ENCODE measurements around the gene PRR16. TPM values are rescaled to one million over a fixed set of nuclear protein-coding genes. Genes with fewer than 3 reads are reported as not detected.

PRR16 gene
- total RNA-seq, 8 experiments from 2014 or later = 0.45 to 3.4 (median 1.3) TPM; not detected in 1

DNA sequence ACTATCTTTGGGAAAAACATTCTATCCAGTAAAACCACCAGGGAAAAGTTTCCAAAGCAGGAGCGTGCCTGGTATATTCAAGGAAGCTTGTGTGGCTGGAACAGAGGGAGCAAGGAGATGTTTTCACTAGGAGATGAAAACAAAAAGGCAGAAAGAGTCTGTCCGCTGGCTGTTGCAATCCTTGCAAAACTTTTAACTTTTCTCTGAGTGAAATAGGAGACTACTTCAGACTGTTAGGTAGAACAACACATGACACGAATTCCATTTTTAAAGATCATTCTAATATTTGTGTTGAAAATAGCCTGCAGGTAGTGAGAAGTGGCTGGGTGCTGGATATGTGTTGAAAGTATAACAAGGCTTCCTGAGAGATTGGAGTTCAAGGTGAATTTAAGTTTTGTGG lies 69.5 kb downstream of the PRR16 start:
- no peak overlapping the region for H3K4me3 ChIP-seq
- ATAC-seq (replicated peaks in 6 of 8) = no peak
- WGBS, 10 experiments = 43 to 100% (median 82%) methylated on average over 1 to 3 of the region's 3 CpGs
- H3K4me1 ChIP-seq (replicated peaks in 1 of 2) = no peaks in the 10 kb centered on the region
- in situ Hi-C loops (cut with MboI; ENCODE audit: low pct_unique_long_range_greater_than_20kb in 2 of 9, low sequenced_read_pairs in 9 of 9, unreplicated experiment in 9 of 9) = no loop called here
- no peak overlapping the region for H3K27ac ChIP-seq

DNA sequence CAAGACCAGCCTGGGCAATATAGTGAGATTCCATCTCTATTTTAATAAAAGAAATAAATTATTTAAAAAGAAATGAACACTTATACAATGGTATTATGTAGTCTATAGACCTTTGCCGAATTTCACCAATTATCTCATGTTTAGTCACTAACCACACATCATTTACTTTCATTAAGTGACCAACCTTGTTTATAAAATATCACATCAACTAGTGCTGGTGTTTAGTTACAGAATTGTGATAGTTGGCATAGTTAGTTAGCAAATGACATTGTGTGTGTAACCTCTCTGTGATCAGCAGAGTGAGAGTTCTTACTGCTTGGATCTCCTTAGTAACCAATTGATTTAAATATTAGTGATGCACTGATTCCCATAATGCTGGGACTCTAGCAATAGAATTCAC lies 71.8 kb downstream of the PRR16 start:
- no peak overlapping the region for H3K27ac ChIP-seq
- ATAC-seq (replicated peaks in 6 of 8) = no peak
- WGBS, 10 experiments = 50 to 100% (median 80%) methylated on average over 1 of the region's 1 CpG; no CpG with 5 or more reads in 5 of the 10 experiments
- no peaks in the 10 kb centered on the region for H3K4me1 ChIP-seq (replicated peaks in 1 of 2)
- H3K4me3 ChIP-seq = no peak overlapping the region
- in situ Hi-C loops (cut with MboI; ENCODE audit: low pct_unique_long_range_greater_than_20kb in 2 of 9, low sequenced_read_pairs in 9 of 9, unreplicated experiment in 9 of 9) = no loop called here

DNA sequence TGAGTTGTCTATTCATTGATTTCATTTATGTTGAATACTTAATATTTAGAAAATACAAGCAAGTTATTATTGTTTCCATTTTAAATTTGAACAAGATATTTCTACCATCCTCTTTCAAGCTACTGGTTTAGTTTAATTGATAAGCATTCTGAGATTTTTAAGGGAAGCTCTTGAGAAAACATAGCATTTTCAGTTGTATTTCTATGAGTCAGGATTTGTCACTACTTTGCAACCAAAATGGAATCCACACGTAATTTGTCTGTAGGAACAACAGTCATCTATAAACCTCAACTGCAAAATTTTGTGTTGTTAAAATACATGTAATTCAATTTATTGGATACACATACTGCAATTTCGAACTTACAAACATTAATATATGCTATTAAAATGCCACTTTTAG lies 74.0 kb downstream of the PRR16 start:
- Histone ChIP-seq H3K27ac (no peak overlapping the region), H3K4me3 (no peak overlapping the region), H3K4me1 (replicated peaks in 1 of 2) (no peaks in the 10 kb centered on the region)
- in situ Hi-C loops (cut with MboI; ENCODE audit: low pct_unique_long_range_greater_than_20kb in 2 of 9, low sequenced_read_pairs in 9 of 9, unreplicated experiment in 9 of 9) = no loop called here
- 7 to 95% (median 33%) methylated on average over 1 to 2 of the region's 2 CpGs; no CpG with 5 or more reads in 2 of the 10 experiments for WGBS, 10 experiments
- ATAC-seq (replicated peaks in 6 of 8) = no peak

DNA sequence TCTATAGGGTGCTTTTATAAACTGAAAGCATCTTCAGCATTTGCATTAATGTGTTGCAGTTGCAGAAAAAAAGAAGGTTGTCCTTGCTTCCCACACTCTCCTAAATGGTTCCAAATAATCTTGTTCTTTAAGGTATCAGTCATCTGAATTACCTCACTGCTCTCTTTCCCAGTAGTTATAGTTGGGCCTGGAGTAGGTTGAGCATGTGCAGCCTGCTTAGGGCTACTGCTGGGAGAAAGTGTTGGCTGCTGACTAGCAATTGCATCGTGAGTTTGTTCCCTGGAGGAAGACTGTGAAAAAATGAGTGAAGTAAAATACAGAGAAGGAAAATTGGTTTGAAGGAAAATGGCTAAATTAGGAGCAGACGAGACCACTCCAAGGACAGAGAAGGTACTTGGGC lies 74.5 kb downstream of the PRR16 start:
- Histone ChIP-seq H3K27ac (no peak overlapping the region), H3K4me1 (replicated peaks in 1 of 2) (no peaks in the 10 kb centered on the region), H3K4me3 (no peak overlapping the region)
- WGBS, 10 experiments = 10 to 100% (median 74%) methylated on average over 1 to 2 of the region's 2 CpGs
- in situ Hi-C loops (cut with MboI; ENCODE audit: low pct_unique_long_range_greater_than_20kb in 2 of 9, low sequenced_read_pairs in 9 of 9, unreplicated experiment in 9 of 9) = no loop called here
- ATAC-seq (replicated peaks in 6 of 8) = no peak

DNA sequence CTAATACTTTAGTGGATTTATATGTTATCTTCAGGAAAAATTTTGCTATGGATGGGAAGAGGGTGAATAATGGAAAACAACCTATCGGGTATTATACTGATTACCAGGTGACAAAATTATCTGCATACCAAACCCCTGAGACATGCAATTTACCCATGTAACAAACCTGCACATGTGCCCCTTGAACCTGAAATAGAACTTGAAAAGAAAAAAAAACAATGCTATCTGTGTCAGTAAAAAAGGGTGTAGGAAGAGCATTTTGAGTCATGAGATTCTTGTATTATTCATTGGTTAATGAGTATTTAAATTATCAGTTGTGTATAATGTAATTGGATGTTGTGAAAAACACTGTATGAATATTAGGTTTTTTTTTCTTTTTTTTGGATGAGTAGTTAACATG lies 75.4 kb downstream of the PRR16 start:
- ATAC-seq (replicated peaks in 6 of 8) = no peak
- in situ Hi-C loops (cut with MboI; ENCODE audit: low pct_unique_long_range_greater_than_20kb in 2 of 9, low sequenced_read_pairs in 9 of 9, unreplicated experiment in 9 of 9) = no loop called here
- no peaks in the 10 kb centered on the region for H3K4me1 ChIP-seq (replicated peaks in 1 of 2)
- H3K27ac ChIP-seq = no peak overlapping the region
- 50 to 100% (median 85%) methylated on average over 1 of the region's 1 CpG; no CpG with 5 or more reads in 2 of the 10 experiments for WGBS, 10 experiments
- H3K4me3 ChIP-seq = no peak overlapping the region

DNA sequence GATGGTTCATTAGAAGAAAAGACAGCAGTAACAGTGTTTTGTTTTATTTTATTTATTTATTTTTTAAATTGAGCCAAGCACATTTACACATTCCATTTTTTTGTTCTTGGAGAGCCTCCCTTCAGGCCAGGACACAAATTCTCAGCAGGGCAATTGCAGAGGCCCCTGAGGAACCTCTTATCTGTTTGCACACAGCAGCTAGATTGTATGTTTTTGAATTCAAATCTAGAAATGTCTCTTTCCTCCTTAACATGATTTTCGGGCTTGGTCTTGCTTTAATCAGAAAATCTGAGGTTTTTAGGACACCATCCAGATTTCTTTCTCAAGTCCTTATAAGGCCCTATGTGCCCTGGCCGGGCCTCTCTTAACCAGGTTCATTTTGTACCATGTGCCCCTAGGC lies 76.0 kb downstream of the PRR16 start:
- WGBS, 10 experiments = 54 to 100% (median 88%) methylated on average over 1 to 2 of the region's 2 CpGs; no CpG with 5 or more reads in 1 of the 10 experiments
- H3K4me1 ChIP-seq (replicated peaks in 1 of 2) = no peaks in the 10 kb centered on the region
- in situ Hi-C loops (cut with MboI; ENCODE audit: low pct_unique_long_range_greater_than_20kb in 2 of 9, low sequenced_read_pairs in 9 of 9, unreplicated experiment in 9 of 9) = no loop called here
- no peak overlapping the region for H3K27ac ChIP-seq
- ATAC-seq (replicated peaks in 6 of 8) = no peak
- H3K4me3 ChIP-seq = no peak overlapping the region

DNA sequence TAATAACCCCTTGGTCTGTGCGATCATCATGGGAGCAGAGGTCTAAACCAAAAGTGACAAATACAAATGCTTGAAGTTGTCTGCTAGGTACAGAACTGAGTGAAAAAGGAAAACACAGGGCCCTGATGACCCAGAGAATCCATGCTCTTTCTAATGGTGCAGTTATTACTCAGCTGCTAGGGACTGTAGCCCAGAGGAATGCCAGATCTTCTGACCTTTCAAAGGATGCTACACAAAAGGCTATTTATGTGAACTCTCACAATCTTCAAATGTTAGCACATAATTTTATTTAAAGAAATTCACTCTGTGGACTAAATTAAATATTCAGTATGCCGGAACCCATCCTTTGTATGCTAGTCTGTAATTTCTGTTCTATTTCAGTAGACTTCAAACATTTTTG lies 79.9 kb downstream of the PRR16 start:
- Histone ChIP-seq H3K4me1 (replicated peaks in 1 of 2) (peaks cover 0 to 2% of the 10 kb centered on the region in 2 donors), H3K4me3 (no peak overlapping the region), H3K27ac (no peak overlapping the region)
- WGBS, 10 experiments = 90 to 100% (median 100%) methylated on average over 1 to 2 of the region's 2 CpGs; no CpG with 5 or more reads in 1 of the 10 experiments
- in situ Hi-C loops (cut with MboI; ENCODE audit: low pct_unique_long_range_greater_than_20kb in 2 of 9, low sequenced_read_pairs in 9 of 9, unreplicated experiment in 9 of 9) = no loop called here
- no peak for ATAC-seq (replicated peaks in 6 of 8)

DNA sequence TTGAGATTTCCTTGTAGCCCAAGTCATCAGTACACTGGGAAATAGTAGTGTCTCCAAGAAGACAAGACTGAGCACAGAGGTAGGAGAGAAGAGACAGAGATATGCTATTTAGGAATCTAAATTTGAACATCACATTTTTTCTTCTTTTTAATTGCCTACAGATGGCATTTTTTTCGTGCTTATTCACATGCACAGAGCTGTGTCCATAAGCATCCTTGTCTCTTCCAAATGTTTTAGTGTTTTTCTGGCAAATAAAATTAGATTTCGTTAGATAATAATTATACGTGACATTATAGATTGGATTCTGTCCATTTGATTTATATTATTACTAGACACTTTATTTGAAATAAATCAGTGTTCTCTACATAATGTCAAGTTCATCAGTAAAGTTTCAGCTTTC lies 80.9 kb downstream of the PRR16 start:
- no peak for ATAC-seq (replicated peaks in 6 of 8)
- Histone ChIP-seq H3K4me3 (no peak overlapping the region), H3K27ac (no peak overlapping the region), H3K4me1 (replicated peaks in 1 of 2) (peaks cover 0 to 2% of the 10 kb centered on the region in 2 donors)
- in situ Hi-C loops (cut with MboI; ENCODE audit: low pct_unique_long_range_greater_than_20kb in 2 of 9, low sequenced_read_pairs in 9 of 9, unreplicated experiment in 9 of 9) = no loop called here
- 8 to 90% (median 67%) methylated on average over 1 to 3 of the region's 3 CpGs; no CpG with 5 or more reads in 1 of the 10 experiments for WGBS, 10 experiments

DNA sequence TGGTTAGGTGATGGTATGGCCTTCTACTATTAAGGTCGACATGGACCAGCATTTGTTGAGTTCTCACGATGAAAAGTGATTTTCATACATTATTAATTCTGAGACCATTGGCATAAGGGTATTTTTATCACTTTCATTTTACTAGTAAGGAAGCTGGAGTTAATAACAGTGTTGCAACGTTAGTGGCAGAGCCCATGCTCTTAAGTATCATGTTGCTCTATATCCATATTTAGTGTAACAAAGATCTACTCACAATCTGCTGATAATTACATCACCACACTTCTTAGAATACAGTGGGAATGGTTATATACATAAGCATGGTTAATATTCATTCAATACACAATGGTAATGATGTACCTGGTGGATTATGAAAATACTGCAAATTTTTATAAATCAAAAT lies 81.9 kb downstream of the PRR16 start:
- 0 to 100% (median 71%) methylated on average over 1 to 3 of the region's 3 CpGs for WGBS, 10 experiments
- ATAC-seq (replicated peaks in 6 of 8) = peak in 1 of 8 experiments; percentile 47
- in situ Hi-C loops (cut with MboI; ENCODE audit: low pct_unique_long_range_greater_than_20kb in 2 of 9, low sequenced_read_pairs in 9 of 9, unreplicated experiment in 9 of 9) = no loop called here
- H3K4me1 ChIP-seq (replicated peaks in 1 of 2) = peaks cover 0 to 2% of the 10 kb centered on the region in 2 donors
- no peak overlapping the region for H3K4me3 ChIP-seq
- no peak overlapping the region for H3K27ac ChIP-seq

DNA sequence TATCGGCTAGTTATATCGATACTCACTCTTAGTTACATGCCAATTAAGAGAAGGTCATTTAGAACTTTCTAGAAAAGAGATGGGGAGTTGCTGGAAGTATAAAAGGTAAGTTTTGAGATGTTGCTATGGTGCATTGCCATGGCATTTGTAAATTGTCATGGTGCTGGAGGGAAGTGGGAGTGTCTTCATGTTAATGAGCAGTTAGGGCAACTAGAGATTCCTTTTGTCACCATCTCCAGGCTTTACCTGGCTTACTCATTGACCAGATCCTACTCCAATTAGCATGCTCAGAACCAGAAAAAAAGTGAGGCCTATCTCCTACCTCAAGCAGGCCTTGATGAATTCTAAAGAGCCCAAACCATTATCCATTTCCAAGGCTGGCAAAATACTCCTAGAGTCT lies 82.8 kb downstream of the PRR16 start:
- Histone ChIP-seq H3K4me3 (no peak overlapping the region), H3K27ac (no peak overlapping the region), H3K4me1 (replicated peaks in 1 of 2) (peaks cover 0 to 2% of the 10 kb centered on the region in 2 donors)
- WGBS, 10 experiments = 92 to 100% (median 100%) methylated on average over 1 to 2 of the region's 2 CpGs; no CpG with 5 or more reads in 3 of the 10 experiments
- in situ Hi-C loops (cut with MboI; ENCODE audit: low pct_unique_long_range_greater_than_20kb in 2 of 9, low sequenced_read_pairs in 9 of 9, unreplicated experiment in 9 of 9) = no loop called here
- ATAC-seq (replicated peaks in 6 of 8) = no peak

DNA sequence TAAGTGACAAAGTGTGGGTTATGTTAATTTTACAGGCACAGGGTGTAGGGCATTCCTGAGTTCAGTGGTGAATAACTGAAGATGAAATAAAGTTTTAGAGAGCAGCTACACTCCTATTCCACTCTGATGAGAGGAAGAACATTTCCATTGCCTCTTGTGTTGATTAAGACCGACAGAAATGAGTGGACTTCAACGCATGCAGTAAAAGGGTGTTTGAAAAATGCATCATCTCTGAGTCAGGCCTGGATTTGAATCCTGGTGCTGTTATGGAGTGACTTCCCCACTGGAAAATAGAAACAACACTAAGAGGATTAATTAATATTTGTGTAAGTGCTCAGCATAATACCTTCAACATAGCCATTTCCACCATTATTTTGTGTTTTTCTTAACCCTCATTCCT lies 86.3 kb downstream of the PRR16 start:
- in situ Hi-C loops (cut with MboI; ENCODE audit: low pct_unique_long_range_greater_than_20kb in 2 of 9, low sequenced_read_pairs in 9 of 9, unreplicated experiment in 9 of 9) = no loop called here
- no peak for ATAC-seq (replicated peaks in 6 of 8)
- WGBS, 10 experiments = 0 to 93% (median 85%) methylated on average over 1 to 2 of the region's 2 CpGs; no CpG with 5 or more reads in 2 of the 10 experiments
- H3K4me3 ChIP-seq = no peak overlapping the region
- no peak overlapping the region for H3K27ac ChIP-seq
- H3K4me1 ChIP-seq (replicated peaks in 1 of 2) = peaks cover 0 to 2% of the 10 kb centered on the region in 2 donors

DNA sequence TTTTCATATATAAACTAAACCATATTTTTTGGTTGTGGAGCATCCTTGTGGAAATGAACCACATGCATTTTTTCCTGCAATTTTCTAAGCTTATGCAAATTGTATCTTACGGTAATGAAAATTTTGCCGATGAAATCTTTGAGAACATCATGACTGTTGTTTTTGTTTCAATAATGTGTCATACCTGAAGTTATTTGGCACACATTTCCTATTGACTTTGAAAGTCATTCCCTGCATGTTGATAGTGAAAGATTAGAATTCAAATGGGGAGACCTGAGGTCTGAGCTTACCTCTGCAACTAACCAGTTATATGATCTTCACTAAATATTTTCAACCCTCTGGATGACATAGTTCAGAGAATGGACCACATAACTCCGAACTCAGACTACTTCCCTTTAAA lies 88.5 kb downstream of the PRR16 start:
- ATAC-seq (replicated peaks in 6 of 8) = no peak
- 64 to 100% (median 93%) methylated on average over 1 to 3 of the region's 3 CpGs for WGBS, 10 experiments

DNA sequence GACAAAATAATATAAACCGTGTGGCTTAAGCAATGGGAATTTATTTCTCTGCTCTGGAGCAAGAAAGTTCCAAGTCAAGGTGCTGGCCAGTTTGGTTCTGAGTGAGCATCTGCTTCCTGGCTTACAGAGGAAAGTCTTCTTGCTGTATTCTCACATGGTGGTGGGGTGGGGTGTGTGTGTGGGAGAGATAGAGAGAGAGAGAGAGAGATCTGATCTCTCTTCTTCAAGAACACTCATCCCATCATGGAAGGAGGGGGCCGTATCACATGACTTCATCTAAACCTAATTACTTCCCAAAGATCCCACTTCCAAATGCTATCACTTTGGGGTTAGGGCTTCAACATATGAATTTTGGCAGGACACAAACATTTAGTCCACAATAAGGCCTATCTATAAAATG lies 91.2 kb downstream of the PRR16 start:
- no peaks in the 10 kb centered on the region for H3K4me1 ChIP-seq (replicated peaks in 1 of 2)
- 61 to 100% (median 89%) methylated on average over 1 to 2 of the region's 2 CpGs; no CpG with 5 or more reads in 2 of the 10 experiments for WGBS, 10 experiments
- no peak overlapping the region for H3K27ac ChIP-seq
- in situ Hi-C loops (cut with MboI; ENCODE audit: low pct_unique_long_range_greater_than_20kb in 2 of 9, low sequenced_read_pairs in 9 of 9, unreplicated experiment in 9 of 9) = no loop called here
- H3K4me3 ChIP-seq = no peak overlapping the region
- ATAC-seq (replicated peaks in 6 of 8) = no peak

More for the DNA sequence above, 88.5 kb downstream of the PRR16 start:
- Histone ChIP-seq H3K4me3 (no peak overlapping the region), H3K4me1 (replicated peaks in 1 of 2) (peaks cover 0 to 2% of the 10 kb centered on the region in 2 donors), H3K27ac (no peak overlapping the region)
- in situ Hi-C loops (cut with MboI; ENCODE audit: low pct_unique_long_range_greater_than_20kb in 2 of 9, low sequenced_read_pairs in 9 of 9, unreplicated experiment in 9 of 9) = no loop called here

DNA sequence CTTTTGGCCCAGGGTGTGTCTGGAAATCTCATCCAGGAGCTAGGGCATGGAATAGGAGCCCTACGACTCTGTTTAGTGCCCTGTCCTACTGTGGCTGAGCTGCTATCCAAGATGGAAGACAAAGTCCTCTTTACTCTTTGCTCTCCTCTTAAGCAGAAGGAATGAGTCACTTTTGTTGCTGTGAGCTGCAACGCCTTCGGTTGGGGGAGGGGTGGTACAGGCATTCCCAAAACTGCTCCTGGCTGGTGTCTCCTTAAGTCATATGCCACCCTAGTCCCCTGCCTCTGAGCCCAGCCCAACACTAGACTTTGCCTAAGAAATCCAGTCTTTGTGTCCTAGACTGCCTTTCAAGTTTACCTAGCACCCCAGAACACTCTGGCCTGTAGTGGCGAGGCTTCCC lies 99.9 kb downstream of the PRR16 start:
- Histone ChIP-seq H3K4me1 (replicated peaks in 1 of 2) (no peaks in the 10 kb centered on the region), H3K27ac (no peak overlapping the region), H3K4me3 (no peak overlapping the region)
- 40 to 100% (median 90%) methylated on average over 1 to 2 of the region's 4 CpGs; no CpG with 5 or more reads in 6 of the 10 experiments for WGBS, 10 experiments
- no peak for ATAC-seq (replicated peaks in 6 of 8)
- in situ Hi-C loops (cut with MboI; ENCODE audit: low pct_unique_long_range_greater_than_20kb in 2 of 9, low sequenced_read_pairs in 9 of 9, unreplicated experiment in 9 of 9) = no loop called here

Measured in motor neuron (in vitro differentiated cells).